ENCODE results near the gene NDST1. TPM values are rescaled to one million over a fixed set of nuclear protein-coding genes. Genes with fewer than 3 reads are reported as not detected.

NDST1 gene
- total RNA-seq, 2 donors from 2014 or later, result 112 to 131 TPM

DNA sequence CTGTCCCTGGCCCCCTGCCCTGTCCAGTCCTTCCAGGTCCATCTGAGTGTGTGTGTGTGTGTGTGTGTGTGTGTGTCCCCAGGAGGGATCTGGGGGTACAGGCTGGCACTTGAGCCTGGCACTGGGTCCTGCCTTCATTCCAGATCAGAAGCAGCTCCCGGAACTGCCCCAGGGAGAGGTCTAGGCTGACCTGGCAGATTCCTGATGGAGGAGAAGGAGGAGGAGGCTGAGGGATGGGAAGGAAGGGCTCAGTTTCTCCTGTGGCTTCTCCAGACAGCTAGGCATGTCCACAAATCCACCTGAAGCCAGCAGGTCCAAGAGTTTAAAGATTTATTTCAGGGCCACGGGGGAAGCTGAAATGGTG is 328 bp downstream of the NDST1 start:
- DNase-seq (ENCODE audit: low spot score) (no peak), ATAC-seq (ENCODE audit: insufficient number of reproducible peaks, low FRiP score, low read depth) (no peak)
- no peaks in the 10 kb centered on the region for H3K9me3 ChIP-seq
- H3K27me3 ChIP-seq (replicated peaks; ENCODE audit: insufficient read depth), result no peaks in the 10 kb centered on the region
- peaks cover 58 to 97% of the 10 kb centered on the region in 2 donors for H3K4me1 ChIP-seq (ENCODE audit: control insufficient read depth in 1 of 2, low read depth in 2 of 2)
- H3K36me3 ChIP-seq, result no peaks in the 10 kb centered on the region
- peak overlapping the region; percentile 24 for H3K4me3 ChIP-seq
- peak overlapping the region; percentile 90 for H3K27ac ChIP-seq
- TF ChIP-seq, protein P1, sequence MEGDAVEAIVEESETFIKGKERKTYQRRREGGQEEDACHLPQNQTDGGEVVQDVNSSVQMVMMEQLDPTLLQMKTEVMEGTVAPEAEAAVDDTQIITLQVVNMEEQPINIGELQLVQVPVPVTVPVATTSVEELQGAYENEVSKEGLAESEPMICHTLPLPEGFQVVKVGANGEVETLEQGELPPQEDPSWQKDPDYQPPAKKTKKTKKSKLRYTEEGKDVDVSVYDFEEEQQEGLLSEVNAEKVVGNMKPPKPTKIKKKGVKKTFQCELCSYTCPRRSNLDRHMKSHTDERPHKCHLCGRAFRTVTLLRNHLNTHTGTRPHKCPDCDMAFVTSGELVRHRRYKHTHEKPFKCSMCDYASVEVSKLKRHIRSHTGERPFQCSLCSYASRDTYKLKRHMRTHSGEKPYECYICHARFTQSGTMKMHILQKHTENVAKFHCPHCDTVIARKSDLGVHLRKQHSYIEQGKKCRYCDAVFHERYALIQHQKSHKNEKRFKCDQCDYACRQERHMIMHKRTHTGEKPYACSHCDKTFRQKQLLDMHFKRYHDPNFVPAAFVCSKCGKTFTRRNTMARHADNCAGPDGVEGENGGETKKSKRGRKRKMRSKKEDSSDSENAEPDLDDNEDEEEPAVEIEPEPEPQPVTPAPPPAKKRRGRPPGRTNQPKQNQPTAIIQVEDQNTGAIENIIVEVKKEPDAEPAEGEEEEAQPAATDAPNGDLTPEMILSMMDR (IDR thresholded peaks at IDR 0.05), result no peak

DNA sequence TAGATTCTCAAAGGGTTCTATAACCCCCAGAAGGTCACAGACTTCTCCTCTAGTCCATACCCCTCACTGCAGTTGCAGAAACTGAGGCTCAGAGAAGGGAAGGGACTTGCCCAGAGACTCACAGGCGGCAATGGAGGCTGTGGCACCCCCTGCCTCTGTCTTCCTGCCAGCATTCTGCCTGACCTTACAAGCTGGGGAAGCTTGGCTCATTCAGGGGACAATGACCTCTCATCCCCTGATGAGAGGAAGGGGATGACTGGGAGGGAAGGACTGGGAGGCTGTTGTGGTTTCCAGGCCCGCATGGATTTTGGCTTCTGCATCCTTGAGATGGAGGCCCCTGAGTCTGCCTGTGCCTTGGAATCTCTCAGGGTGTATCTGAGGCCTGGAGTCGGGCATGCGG is 897 bp downstream of the NDST1 start:
- H3K4me3 ChIP-seq, result no peak overlapping the region
- H3K27me3 ChIP-seq (replicated peaks; ENCODE audit: insufficient read depth), result no peaks in the 10 kb centered on the region
- H3K4me1 ChIP-seq (ENCODE audit: control insufficient read depth in 1 of 2, low read depth in 2 of 2), result peaks cover 52 to 96% of the 10 kb centered on the region in 2 donors
- no peaks in the 10 kb centered on the region for H3K9me3 ChIP-seq
- DNase-seq (ENCODE audit: low spot score) (no peak), ATAC-seq (ENCODE audit: insufficient number of reproducible peaks, low FRiP score, low read depth) (no peak)
- H3K27ac ChIP-seq, result peak overlapping the region; percentile 90
- no peaks in the 10 kb centered on the region for H3K36me3 ChIP-seq
- TF ChIP-seq, protein P1 (IDR thresholded peaks at IDR 0.05), result no peak

DNA sequence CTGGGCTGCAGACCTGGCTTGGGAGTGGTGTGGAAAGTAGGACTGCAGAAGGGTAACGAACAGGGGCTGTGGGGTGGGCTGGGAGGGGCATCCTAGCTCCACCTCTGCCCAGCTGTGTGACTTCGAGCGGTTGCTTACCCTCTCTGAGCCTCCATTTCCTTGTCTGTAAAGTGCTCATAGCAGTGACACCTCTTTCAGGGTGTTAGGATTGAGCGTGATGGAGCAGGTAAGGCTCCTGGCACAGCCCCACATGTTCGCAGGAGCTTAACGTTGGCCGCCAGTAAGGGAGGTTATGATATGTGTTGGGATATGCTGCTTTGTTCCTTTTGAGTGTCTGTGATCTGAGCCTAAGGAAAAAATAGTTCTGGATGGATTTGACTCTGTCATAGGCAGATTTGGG is 2.1 kb downstream of the NDST1 start:
- Histone ChIP-seq H3K4me1 (ENCODE audit: control insufficient read depth in 1 of 2, low read depth in 2 of 2) (peaks cover 46 to 96% of the 10 kb centered on the region in 2 donors), H3K9me3 (no peaks in the 10 kb centered on the region), H3K27me3 (replicated peaks; ENCODE audit: insufficient read depth) (no peaks in the 10 kb centered on the region), H3K36me3 (no peaks in the 10 kb centered on the region), H3K27ac (no peak overlapping the region), H3K4me3 (no peak overlapping the region)
- TF ChIP-seq, protein P1 (IDR thresholded peaks at IDR 0.05), result no peak
- no peak for ATAC-seq (ENCODE audit: insufficient number of reproducible peaks, low FRiP score, low read depth)
- DNase-seq (ENCODE audit: low spot score), result no peak

DNA sequence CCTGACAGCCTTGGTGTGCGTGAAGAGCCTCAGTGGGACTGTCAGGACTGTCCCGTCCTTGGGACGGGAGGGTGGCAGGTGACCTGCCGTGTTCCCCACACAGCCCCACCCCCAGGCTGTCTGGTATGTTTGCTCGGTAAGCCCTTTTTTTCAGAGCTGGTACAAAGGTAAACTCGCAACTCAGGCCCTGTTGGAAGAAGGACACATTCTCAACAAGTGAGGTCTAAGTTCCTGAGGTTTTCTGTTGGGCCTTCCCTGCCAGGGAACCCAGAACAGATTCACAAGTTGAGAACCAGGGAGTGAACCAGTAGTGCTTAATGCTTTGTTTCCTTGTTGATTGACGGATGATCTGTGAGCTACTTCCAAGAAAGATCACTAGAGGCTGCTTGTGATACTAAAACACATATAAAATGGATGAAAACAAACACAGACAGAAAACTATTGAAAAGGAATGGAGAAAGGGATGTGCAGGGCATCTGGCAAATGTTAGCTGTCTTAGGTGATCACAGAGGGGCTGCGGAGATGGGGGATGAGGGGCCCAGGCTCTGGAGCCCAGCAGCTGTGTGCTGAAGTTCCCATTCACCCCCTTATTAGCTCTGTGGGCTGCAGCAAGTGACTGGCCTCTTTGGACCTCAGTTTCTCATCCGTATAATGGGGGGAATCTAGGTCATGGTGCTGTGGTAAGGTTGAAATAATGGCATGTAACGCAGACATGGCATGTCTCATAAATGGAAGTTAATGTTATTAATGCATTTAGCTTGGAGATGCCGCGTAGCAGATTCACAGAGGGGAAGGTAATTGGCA is 2.7 kb downstream of the NDST1 start:
- ATAC-seq (ENCODE audit: insufficient number of reproducible peaks, low FRiP score, low read depth), result no peak
- no peaks in the 10 kb centered on the region for H3K9me3 ChIP-seq
- no peak overlapping the region for H3K4me3 ChIP-seq
- H3K27ac ChIP-seq, result no peak overlapping the region
- peaks cover 46 to 96% of the 10 kb centered on the region in 2 donors for H3K4me1 ChIP-seq (ENCODE audit: control insufficient read depth in 1 of 2, low read depth in 2 of 2)
- TF ChIP-seq, protein P1 (IDR thresholded peaks at IDR 0.05), result no peak
- DNase-seq (ENCODE audit: low spot score), result no peak
- no peaks in the 10 kb centered on the region for H3K27me3 ChIP-seq (replicated peaks; ENCODE audit: insufficient read depth)
- no peaks in the 10 kb centered on the region for H3K36me3 ChIP-seq

DNA sequence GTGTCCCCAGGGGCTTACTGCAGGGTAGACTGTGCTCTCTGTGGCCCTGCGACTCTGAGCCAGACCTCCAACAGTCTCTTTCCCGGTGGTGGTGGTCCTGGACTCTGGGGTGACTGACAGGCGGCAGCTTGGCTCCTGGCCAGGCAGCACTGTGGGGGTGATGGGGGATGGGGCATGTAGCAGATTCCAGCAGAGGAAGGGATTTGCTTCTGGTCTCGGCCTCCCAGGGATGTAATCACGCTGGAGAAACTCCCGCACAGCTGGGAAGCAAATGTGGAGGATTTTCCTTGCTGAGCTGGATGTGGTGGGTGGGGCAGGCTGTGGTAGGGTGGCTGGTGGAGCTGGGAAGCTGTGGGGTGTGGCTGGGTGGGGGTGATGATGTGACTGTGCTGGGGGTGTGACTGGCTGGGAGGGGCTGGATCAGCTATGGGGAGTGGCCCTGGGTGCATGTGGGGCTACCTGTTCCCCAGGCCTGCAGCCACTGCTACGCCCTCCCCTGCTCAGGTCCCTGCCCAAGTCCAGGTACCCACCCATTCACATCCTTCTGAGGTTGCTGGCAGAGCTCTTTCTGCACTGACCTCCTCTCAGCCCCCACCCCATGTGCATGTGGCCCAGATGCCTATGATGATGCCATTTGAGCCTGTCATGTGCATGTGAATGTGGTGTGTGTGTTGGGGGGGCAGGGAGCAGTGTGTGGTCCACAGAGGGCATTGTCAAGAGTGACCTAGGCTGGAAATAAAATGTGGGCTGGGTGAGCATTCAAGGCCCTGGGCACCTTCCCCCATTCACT is 3.8 kb downstream of the NDST1 start:
- TF ChIP-seq, protein P1 (IDR thresholded peaks at IDR 0.05), result no peak
- Histone ChIP-seq H3K27me3 (replicated peaks; ENCODE audit: insufficient read depth) (no peaks in the 10 kb centered on the region), H3K9me3 (no peaks in the 10 kb centered on the region), H3K4me1 (ENCODE audit: control insufficient read depth in 1 of 2, low read depth in 2 of 2) (peaks cover 49 to 96% of the 10 kb centered on the region in 2 donors), H3K27ac (peak overlapping the region in 1 of 2 donors; percentile 25), H3K4me3 (no peak overlapping the region), H3K36me3 (no peaks in the 10 kb centered on the region)
- DNase-seq (ENCODE audit: low spot score) (no peak), ATAC-seq (ENCODE audit: insufficient number of reproducible peaks, low FRiP score, low read depth) (no peak)

Measured in thoracic aorta (tissue), 2 donors.